ENCODE results near the gene CCDC137.

Gene CCDC137

DNA sequence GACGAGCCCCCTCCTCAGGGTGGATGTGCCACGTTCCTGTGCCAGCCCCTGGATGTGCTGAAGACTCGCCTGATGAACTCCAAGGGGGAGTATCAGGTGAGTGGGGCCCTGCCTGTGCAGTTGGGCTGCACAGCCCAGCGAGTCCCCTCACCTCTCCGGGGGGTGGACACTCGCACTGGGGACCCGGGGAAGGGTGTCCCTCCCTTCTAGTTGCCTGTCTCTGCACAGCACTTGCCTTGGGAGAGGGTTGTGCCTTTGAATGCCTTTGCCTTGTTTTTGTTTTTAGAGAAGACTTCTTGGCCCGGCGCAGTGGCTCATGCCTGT is 51.2 kb downstream of the CCDC137 start:
- no peak for DNase-seq

DNA sequence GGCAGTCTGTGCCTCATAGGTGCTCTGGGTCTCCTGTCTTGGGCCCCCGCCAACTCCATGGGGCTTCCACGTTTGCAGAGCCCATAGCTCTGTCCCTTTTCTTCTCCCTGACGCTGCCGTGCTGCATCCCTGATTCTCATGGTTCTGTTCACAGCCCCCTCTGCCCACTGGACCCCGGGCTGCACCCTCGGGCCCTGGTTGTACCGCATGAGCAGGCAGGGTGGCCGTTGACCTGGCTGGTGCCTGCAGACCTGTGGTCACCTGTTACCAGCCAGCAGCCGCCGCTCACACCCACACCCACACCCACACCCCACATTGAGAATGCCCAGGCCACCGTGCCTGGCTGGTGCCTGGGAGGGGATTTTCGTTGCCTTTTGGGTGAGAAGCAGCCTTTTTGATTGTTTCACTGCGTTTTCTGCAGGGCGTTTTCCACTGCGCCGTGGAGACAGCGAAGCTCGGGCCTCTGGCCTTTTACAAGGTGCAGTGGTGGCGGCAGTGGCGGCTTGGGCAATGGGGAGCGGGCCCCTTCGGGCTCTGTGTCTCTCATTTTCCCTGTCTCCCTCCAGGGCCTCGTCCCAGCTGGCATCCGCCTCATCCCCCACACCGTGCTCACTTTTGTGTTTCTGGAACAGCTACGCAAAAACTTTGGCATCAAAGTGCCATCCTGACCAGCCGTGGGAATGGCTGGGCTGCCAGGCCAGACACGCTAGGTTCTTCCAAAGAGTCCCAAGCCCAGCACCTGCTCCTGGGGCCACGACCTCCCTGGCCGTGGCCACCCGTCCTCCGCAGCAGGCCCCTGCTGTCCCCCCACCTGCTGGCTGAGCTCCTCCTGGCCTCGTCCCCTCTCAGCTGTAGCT is 53.1 kb downstream of the CCDC137 start:
- no peak for DNase-seq

DNA sequence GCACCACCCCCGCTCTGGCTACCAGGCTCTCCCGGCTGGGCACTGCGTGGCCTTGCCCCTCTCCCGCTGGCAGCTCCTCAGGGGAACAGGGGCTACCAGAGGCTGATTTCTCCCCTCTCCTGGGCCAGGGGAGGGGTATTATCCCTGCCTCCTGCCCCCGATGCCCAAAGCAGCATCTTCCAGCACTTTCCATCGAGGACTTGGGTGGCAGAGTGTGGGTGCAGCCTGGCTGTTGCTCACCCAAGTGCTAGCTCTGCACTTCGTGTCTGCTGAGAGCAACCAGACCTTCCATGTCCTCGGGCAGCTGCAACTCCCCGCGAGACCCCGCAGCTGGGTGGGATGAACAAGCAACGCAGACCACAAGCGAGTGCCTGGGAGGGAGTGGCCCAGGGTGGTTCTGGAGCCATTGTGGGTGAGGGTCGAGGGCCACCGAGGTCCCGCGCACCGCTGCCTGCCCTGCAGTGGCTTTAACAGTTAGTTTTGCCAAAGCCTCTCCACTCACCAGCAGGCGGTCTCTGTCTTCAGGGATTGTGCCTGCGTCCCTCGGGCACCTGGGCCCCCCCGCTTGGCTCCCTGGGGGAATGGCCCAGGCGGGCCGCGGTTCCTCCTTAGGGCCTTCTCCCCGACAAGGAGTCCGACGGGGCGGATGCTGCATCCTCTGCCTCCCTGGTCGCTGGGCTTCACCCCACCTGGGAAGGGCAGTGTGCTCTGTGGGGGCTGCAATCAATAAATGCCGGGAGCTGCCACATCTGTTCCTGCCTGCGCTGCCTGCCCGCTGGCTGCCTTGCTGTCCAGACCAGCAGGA is 53.9 kb downstream of the CCDC137 start:
- DNase-seq, result no peak

DNA sequence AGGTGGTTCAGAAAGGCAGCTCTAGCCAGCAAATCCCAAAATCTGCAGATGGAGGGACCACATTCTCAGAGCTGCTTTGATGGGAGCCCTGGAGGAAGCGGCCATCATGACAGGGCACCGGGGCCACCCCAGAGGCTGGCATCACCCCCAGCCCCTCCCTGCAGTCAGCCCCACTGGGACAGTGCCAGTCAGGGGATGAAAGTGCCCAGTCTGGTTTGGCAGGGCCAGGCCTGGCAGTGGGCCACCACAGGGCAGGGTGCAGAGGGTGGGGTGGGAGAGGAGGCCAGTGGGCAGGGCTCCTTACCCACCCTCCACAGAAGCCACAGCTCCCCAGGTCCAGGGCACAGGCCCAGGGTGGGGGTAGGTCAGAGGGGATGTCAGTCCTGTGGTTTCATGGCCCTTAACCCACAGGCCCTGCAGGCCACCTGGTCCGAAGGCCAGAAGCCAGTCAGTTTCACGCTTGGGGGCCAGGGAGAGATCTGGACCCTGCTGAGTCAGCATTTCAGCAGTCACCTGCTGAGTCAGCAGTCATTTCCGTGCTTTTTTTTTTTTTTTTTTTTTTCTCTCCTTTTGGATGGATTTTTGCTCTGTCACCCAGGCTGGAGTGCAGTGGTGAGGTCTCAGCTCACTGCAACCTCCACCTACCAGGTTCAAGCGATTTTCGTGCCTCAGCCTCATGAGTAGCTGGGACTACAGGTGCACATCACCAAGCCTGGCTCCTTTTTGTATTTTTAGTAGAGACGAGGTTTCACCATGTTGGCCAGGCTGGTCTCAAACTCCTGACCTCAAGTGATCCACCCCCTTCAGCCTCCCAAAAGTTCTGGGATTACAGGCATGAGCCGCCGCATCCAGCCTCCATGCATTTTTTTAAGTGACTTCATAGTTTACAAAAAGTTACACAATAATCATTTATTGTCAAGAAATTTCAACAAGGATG is 55.9 kb downstream of the CCDC137 start:
- no peak for DNase-seq
